Endothelial cell of umbilical vein (primary cell): Measurements from ENCODE around the gene MAST4. TPM values are rescaled to one million over a fixed set of nuclear protein-coding genes. Genes with fewer than 3 reads are reported as not detected.

ENCODE experiments used
- BruUV-seq: library from RNA; stranded (reverse); fragments of 400-500 nt; replicated peaks from 2 replicates; lab custom pipeline; 2021; lab: Mats Ljungman, UMichigan
- CTCF ChIA-PET: fragments of 300-600, 350-600 bp; sonication (Branson Sonifier 250); formaldehyde crosslinking; loops from one replicate; lab custom pipeline; 2021; ENCODE audit warnings: antibody characterized with exemption, inconsistent platforms; lab: Charles Lee
- POLR2A ChIA-PET: fragments of 300-600, 350-600 bp; sonication (Branson Sonifier 250); formaldehyde crosslinking; loops from one replicate; lab custom pipeline; 2021; ENCODE audit warnings: antibody characterized with exemption, inconsistent platforms; lab: Charles Lee
- DNase-seq: peaks from one replicate; pipeline ENCODE4 v3.0.0-alpha.2; 2011; ENCODE audit warnings: low read depth, low spot score
- FAIRE-seq: peaks from 2 replicates; lab custom pipeline; 2011; peaks lifted over from hg19 to GRCh38; lab: Jason Lieb, UNC
- H2AFZ ChIP-seq: 2 replicates; pipeline ENCODE4 v1.6.0; 2012; ENCODE audit warnings: low read depth, low read length, control low read depth, inconsistent platforms
- H3K27ac ChIP-seq: 2 replicates; pipeline ENCODE4 v1.5.1; 2011; ENCODE audit warnings: low read depth, mild to moderate bottlenecking, control low read depth, low read length, moderate library complexity; ENCODE audit not compliant: insufficient read depth
- H3K27me3 ChIP-seq, 2 experiments: 2 replicates each; pipeline versions ENCODE4 v1.6.0 to v1.6.1; 2011; ENCODE audit warnings: low read length in 2 of 2, mixed read lengths in 1 of 2; ENCODE audit not compliant: control insufficient read depth in 2 of 2, insufficient read depth in 2 of 2
- H3K36me3 ChIP-seq, 2 experiments: 2 replicates in 1 of 2; 3 replicates in 1 of 2; pipeline ENCODE4 v1.5.1; 2011; ENCODE audit warnings: low read length in 2 of 2, mild to moderate bottlenecking in 1 of 2, moderate library complexity in 1 of 2; ENCODE audit not compliant: control insufficient read depth in 2 of 2, insufficient read depth in 2 of 2; ENCODE audit errors: extremely low read depth in 1 of 2
- H3K4me1 ChIP-seq: 3 replicates; pipeline ENCODE4 v1.5.1; 2011; ENCODE audit warnings: mild to moderate bottlenecking, low read length; ENCODE audit not compliant: control insufficient read depth, insufficient read depth; ENCODE audit errors: extremely low read depth
- H3K4me2 ChIP-seq: 2 replicates; pipeline ENCODE4 v1.6.1; 2011; ENCODE audit warnings: low read length, control low read depth, mixed read lengths; ENCODE audit not compliant: insufficient read depth
- H3K4me3 ChIP-seq, 3 experiments: fragments of 200-600 bp in 1 of 3; sonication (generic), shearing (Covaris generic) in 1 of 3; replicated peaks in 1 of 3; 2 replicates each; pipeline ENCODE4 v1.5.1; 2011 to 2016; ENCODE audit warnings: control low read depth in 3 of 3, low read length in 3 of 3, mild to moderate bottlenecking in 2 of 3, inconsistent platforms in 1 of 3, low read depth in 1 of 3, moderate library complexity in 1 of 3; ENCODE audit not compliant: insufficient read depth in 1 of 3
- H3K79me2 ChIP-seq: 2 replicates; pipeline ENCODE4 v1.6.0; 2012; ENCODE audit warnings: low read length, inconsistent platforms; ENCODE audit not compliant: control insufficient read depth, insufficient read depth
- H3K9ac ChIP-seq: replicated peaks from 2 replicates; pipeline ENCODE3; 2011; ENCODE audit warnings: low read length, control low read depth; ENCODE audit not compliant: insufficient read depth; ENCODE audit errors: extremely low read depth
- H3K9me1 ChIP-seq: replicated peaks from 3 replicates; pipeline ENCODE4 v1.6.0; 2011; ENCODE audit warnings: mild to moderate bottlenecking, low read length; ENCODE audit not compliant: control insufficient read depth, insufficient read depth; ENCODE audit errors: extremely low read depth
- H3K9me3 ChIP-seq: replicated peaks from 2 replicates; pipeline ENCODE4 v1.5.1; 2012; ENCODE audit warnings: low read length, inconsistent platforms; ENCODE audit not compliant: control insufficient read depth, insufficient read depth
- H4K20me1 ChIP-seq: replicated peaks from 2 replicates; pipeline ENCODE3; 2011; ENCODE audit warnings: mild to moderate bottlenecking, low read length; ENCODE audit not compliant: control insufficient read depth, insufficient read depth; ENCODE audit errors: extremely low read depth
- FOS ChIP-seq: IDR thresholded peaks from 2 replicates; pipeline ENCODE4 v1.6.1; 2011; ENCODE audit warnings: mild to moderate bottlenecking, low read length, moderate library complexity, borderline replicate concordance; ENCODE audit not compliant: insufficient read depth
- GATA2 ChIP-seq: IDR thresholded peaks from 2 replicates; pipeline ENCODE4 v1.7.0; 2011; ENCODE audit warnings: low read depth, mild to moderate bottlenecking, moderate library complexity, mixed read lengths, low read length; ENCODE audit not compliant: insufficient read length, insufficient read depth
- JUN ChIP-seq: IDR thresholded peaks from 2 replicates; pipeline ENCODE4 v1.6.1; 2011; ENCODE audit warnings: borderline replicate concordance, low read depth; ENCODE audit not compliant: insufficient read length, insufficient read depth
- MAX ChIP-seq: IDR thresholded peaks from 2 replicates; pipeline ENCODE4 v1.6.1; 2011; ENCODE audit not compliant: insufficient read depth, insufficient read length
- MYC ChIP-seq: IDR thresholded peaks from one replicate; pipeline ENCODE4 v1.6.1; 2011; ENCODE audit warnings: mild to moderate bottlenecking, low read depth, low read length
- POLR2A ChIP-seq: IDR thresholded peaks from 2 replicates; pipeline ENCODE4 v1.6.1; 2012; ENCODE audit warnings: low read depth, mild to moderate bottlenecking, control low read depth, low read length
- POLR2AphosphoS5 ChIP-seq: IDR thresholded peaks from 2 replicates; pipeline ENCODE4 v1.6.1; 2012; ENCODE audit warnings: low read depth, mild to moderate bottlenecking, control low read depth, low read length, moderate library complexity; ENCODE audit not compliant: insufficient read depth
- dilution Hi-C: fragments of 300-500 bp; cut with MboI; formaldehyde crosslinking; loops from one replicate; pipeline ENCODE4 v1.15.0; 2019; ENCODE audit warnings: low sequenced_read_pairs; ENCODE audit not compliant: extremely low pct_ligation_motif_present
- intact Hi-C: fragments of 100-400 bp; cut with micrococcal nuclease; formaldehyde crosslinking; loops from one replicate; pipeline ENCODE4 v1.10.0; 2022
- polyA plus RNA-seq, 4 experiments: library from polyadenylated mRNA; depleted of rRNA in 3 of 4; stranded (reverse) in 3 of 4; unstranded in 1 of 4; fragments of >200 nt; gene quantifications; 2 replicates each; pipeline versions ENCODE4 v1.2.1 to v1.2.3, GENCODE V29; 2011 to 2012; ENCODE audit warnings: missing spikeins in 1 of 4
- total RNA-seq: library from RNA; stranded (reverse); gene quantifications from 2 replicates; pipeline ENCODE4 v1.2.3, GENCODE V29; 2021
- TF ChIP-seq, protein P1 (sequence below), 2 donors: IDR thresholded peaks; 1 replicate in 1 of 2; 2 replicates in 1 of 2; pipeline ENCODE4 v1.5.1; 2011; ENCODE audit warnings: low read length in 2 of 2, mild to moderate bottlenecking in 2 of 2, moderate library complexity in 2 of 2, control low read depth in 1 of 2, inconsistent platforms in 1 of 2, low read depth in 1 of 2; ENCODE audit not compliant: insufficient read depth in 1 of 2; ENCODE audit errors: extremely low read depth in 1 of 2

Gene MAST4
- total and polyA plus RNA-seq, 2 donors (not counting 3 experiments of a cell fraction or from before 2014, with no cell fraction given), result 40.2 to 116 TPM

DNA sequence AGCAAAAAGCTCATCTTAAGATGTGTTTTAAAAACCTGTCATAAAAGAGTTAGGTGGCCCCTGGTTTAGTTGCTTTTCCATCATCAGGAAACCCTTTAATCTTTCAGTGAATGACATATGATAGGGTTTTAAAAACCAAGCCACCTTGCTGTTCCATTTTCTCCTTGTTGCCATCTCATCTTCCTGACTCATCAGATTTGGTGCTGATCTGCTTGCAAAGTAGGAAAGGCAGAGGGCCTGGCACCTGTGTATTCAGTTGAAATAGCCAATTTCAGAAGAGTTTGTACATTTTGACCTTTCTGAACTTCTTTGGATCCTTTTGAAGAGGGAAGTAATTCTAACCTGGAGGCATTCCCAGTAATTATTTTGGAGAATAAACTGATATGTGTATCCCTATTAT lies 327.7 kb downstream of the MAST4 start:
- H3K36me3 ChIP-seq, result peaks cover 2 to 4% of the 10 kb centered on the region in 2 experiments
- ChIA-PET POLR2A (no interaction called here), CTCF (no interaction called here)
- H2AFZ ChIP-seq, result no peak overlapping the region
- no peaks in the 10 kb centered on the region for H3K9me3 ChIP-seq
- no peaks in the 10 kb centered on the region for H3K79me2 ChIP-seq
- H3K4me2 ChIP-seq, result no peak overlapping the region
- intact Hi-C loops, result no loop called here
- no peak overlapping the region for H3K27ac ChIP-seq
- no peak for FAIRE-seq
- no peak for DNase-seq
- H4K20me1 ChIP-seq, result no peaks in the 10 kb centered on the region
- H3K27me3 ChIP-seq, result no peaks in the 10 kb centered on the region
- TF ChIP-seq POLR2AphosphoS5 (no peak), JUN (no peak), GATA2 (no peak), MYC (no peak)
- TF ChIP-seq, protein P1, sequence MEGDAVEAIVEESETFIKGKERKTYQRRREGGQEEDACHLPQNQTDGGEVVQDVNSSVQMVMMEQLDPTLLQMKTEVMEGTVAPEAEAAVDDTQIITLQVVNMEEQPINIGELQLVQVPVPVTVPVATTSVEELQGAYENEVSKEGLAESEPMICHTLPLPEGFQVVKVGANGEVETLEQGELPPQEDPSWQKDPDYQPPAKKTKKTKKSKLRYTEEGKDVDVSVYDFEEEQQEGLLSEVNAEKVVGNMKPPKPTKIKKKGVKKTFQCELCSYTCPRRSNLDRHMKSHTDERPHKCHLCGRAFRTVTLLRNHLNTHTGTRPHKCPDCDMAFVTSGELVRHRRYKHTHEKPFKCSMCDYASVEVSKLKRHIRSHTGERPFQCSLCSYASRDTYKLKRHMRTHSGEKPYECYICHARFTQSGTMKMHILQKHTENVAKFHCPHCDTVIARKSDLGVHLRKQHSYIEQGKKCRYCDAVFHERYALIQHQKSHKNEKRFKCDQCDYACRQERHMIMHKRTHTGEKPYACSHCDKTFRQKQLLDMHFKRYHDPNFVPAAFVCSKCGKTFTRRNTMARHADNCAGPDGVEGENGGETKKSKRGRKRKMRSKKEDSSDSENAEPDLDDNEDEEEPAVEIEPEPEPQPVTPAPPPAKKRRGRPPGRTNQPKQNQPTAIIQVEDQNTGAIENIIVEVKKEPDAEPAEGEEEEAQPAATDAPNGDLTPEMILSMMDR (IDR thresholded peaks at IDR 0.05; ENCODE audit: extremely low read depth in 1 of 2, insufficient read depth in 1 of 2, low read depth in 1 of 2, low read length in 2 of 2), result no peak
- dilution Hi-C loops, result no loop called here
- no peaks in the 10 kb centered on the region for H3K9me1 ChIP-seq
- H3K4me3 ChIP-seq, result no peak overlapping the region
- no peak overlapping the region for H3K9ac ChIP-seq
- H3K4me1 ChIP-seq, result no peaks in the 10 kb centered on the region
- BruUV-seq, result no TSS peak

DNA sequence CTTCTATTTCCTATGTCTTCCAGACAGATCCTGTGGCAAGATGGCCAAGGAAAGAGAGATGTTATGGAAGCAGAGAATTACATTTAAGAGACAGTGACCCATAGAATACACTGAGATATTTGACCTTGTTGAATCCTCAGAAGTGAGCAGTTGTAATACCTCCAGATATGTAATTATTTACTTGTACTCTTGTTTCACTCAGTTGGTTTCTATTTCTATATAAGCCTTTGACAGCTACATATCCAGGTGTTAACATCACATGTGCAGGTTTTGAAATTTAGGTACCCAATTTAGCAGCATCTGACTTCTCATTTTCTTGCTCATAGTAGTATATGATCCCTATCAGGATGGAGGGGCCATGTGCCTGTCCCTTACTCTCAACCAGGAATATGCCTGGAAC lies 330.9 kb downstream of the MAST4 start:
- FAIRE-seq, result no peak
- no peaks in the 10 kb centered on the region for H3K27me3 ChIP-seq
- TF ChIP-seq GATA2 (no peak), MYC (no peak), FOS (no peak), POLR2A (no peak), JUN (no peak), MAX (no peak)
- TF ChIP-seq, protein P1 (IDR thresholded peaks at IDR 0.05; ENCODE audit: extremely low read depth in 1 of 2, insufficient read depth in 1 of 2, low read depth in 1 of 2, low read length in 2 of 2), result no peak
- intact Hi-C loops, result no loop called here
- H3K4me3 ChIP-seq, result no peak overlapping the region
- DNase-seq, result no peak
- H3K9ac ChIP-seq, result no peak overlapping the region
- no peaks in the 10 kb centered on the region for H3K9me3 ChIP-seq
- peaks cover 2 to 6% of the 10 kb centered on the region in 2 experiments for H3K36me3 ChIP-seq
- no peaks in the 10 kb centered on the region for H3K79me2 ChIP-seq
- H3K9me1 ChIP-seq, result no peaks in the 10 kb centered on the region
- BruUV-seq, result no TSS peak
- H3K4me2 ChIP-seq, result no peak overlapping the region
- ChIA-PET POLR2A (no interaction called here), CTCF (no interaction called here)
- H4K20me1 ChIP-seq, result no peaks in the 10 kb centered on the region
- dilution Hi-C loops, result no loop called here
- H2AFZ ChIP-seq, result no peak overlapping the region
- no peak overlapping the region for H3K27ac ChIP-seq
- H3K4me1 ChIP-seq, result no peaks in the 10 kb centered on the region
